ENCODE data around the gene FAXDC2.

GRCh38 chr5:154811653-154812465, 38.5 kb downstream of the FAXDC2 start:
- TF ChIP-seq, protein P1, sequence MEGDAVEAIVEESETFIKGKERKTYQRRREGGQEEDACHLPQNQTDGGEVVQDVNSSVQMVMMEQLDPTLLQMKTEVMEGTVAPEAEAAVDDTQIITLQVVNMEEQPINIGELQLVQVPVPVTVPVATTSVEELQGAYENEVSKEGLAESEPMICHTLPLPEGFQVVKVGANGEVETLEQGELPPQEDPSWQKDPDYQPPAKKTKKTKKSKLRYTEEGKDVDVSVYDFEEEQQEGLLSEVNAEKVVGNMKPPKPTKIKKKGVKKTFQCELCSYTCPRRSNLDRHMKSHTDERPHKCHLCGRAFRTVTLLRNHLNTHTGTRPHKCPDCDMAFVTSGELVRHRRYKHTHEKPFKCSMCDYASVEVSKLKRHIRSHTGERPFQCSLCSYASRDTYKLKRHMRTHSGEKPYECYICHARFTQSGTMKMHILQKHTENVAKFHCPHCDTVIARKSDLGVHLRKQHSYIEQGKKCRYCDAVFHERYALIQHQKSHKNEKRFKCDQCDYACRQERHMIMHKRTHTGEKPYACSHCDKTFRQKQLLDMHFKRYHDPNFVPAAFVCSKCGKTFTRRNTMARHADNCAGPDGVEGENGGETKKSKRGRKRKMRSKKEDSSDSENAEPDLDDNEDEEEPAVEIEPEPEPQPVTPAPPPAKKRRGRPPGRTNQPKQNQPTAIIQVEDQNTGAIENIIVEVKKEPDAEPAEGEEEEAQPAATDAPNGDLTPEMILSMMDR (IDR thresholded peaks at IDR 0.05; ENCODE audit: low read depth, low read length, poor library complexity, severe bottlenecking), result peak; percentile 93
- no peak for TF ChIP-seq EZH2phosphoT487 (IDR thresholded peaks at IDR 0.05; ENCODE audit: borderline replicate concordance, low read length)
